Tibial artery (tissue), 4 donors: Measurements from ENCODE around the gene CCNA1.

Source experiments
- DNase-seq, 2 donors: peaks; one replicate each; pipeline ENCODE4 v3.0.0-alpha.2; 2019
- H3K27ac ChIP-seq, 2 donors: fragments of 200-600 bp; sonication (generic) in 1 of 2; 1 replicate in 1 of 2; 2 replicates in 1 of 2; pipeline ENCODE4 v1.5.1; 2018 to 2019; ENCODE audit warnings: mild to moderate bottlenecking in 1 of 2
- H3K27me3 ChIP-seq, 2 donors: fragments of 200-600 bp; sonication (generic) in 1 of 2; one replicate each; pipeline versions ENCODE4 v1.5.1 to v1.6.0; 2016 to 2019
- H3K36me3 ChIP-seq, 3 donors: fragments of 200-600 bp; sonication (generic) in 2 of 3; one replicate each; pipeline ENCODE4 v1.5.1; 2016 to 2019; ENCODE audit warnings: mild to moderate bottlenecking in 2 of 3
- H3K4me1 ChIP-seq, 4 donors: fragments of 200-600 bp; sonication (generic) in 2 of 4; 1 replicate in 3 of 4; 2 replicates in 1 of 4; pipeline ENCODE4 v1.5.1; 2016 to 2019
- H3K4me3 ChIP-seq, 2 donors: fragments of 200-600 bp; sonication (generic) in 1 of 2; 1 replicate in 1 of 2; 2 replicates in 1 of 2; pipeline ENCODE4 v1.5.1; 2018 to 2019; ENCODE audit warnings: mild to moderate bottlenecking in 2 of 2
- H3K9me3 ChIP-seq, 3 donors: fragments of 200-600 bp; sonication (generic) in 1 of 3; one replicate each; pipeline ENCODE4 v1.5.1; 2016 to 2019
- intact Hi-C: fragments of 100-400 bp; cut with DNase I; formaldehyde crosslinking; loops from one replicate; pipeline ENCODE4 v1.15.0; 2023; ENCODE audit warnings: low total_unique reads
- TF ChIP-seq, protein P1 (sequence below), 2 experiments: fragments of 200-600 bp in 1 of 2; fragments of 450-650 bp in 1 of 2; IDR thresholded peaks; one replicate each; pipeline ENCODE4 v1.5.1; 2017 to 2019; ENCODE audit warnings: antibody characterized with exemption in 2 of 2, mild to moderate bottlenecking in 1 of 2, moderate library complexity in 1 of 2

CCNA1 gene

DNA sequence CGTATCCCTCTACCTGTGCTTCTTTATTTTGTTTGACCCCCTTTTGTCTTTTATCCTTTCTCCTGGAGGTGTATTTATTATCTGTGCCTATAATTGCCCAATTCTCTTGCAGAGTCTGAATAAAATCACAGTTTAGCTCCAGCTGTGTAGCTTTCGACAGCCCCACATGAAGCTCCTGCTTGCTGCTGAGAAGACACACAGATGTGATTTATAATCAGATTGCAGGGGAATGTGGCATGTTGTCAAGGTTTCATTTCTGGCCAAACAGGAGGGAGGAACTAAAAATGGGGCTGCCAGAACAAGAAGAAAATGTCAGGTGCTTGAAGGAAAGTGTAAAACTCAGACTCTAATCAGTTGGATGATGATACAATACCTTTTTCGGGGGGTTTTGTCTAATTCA, 22.7 kb downstream of the CCNA1 start:
- Histone ChIP-seq H3K4me3 (no peak overlapping the region), H3K4me1 (no peaks in the 10 kb centered on the region), H3K27me3 (no peaks in the 10 kb centered on the region), H3K27ac (no peak overlapping the region), H3K9me3 (no peaks in the 10 kb centered on the region), H3K36me3 (no peaks in the 10 kb centered on the region)
- intact Hi-C loops = no loop called here
- DNase-seq = no peak
- TF ChIP-seq, protein P1, sequence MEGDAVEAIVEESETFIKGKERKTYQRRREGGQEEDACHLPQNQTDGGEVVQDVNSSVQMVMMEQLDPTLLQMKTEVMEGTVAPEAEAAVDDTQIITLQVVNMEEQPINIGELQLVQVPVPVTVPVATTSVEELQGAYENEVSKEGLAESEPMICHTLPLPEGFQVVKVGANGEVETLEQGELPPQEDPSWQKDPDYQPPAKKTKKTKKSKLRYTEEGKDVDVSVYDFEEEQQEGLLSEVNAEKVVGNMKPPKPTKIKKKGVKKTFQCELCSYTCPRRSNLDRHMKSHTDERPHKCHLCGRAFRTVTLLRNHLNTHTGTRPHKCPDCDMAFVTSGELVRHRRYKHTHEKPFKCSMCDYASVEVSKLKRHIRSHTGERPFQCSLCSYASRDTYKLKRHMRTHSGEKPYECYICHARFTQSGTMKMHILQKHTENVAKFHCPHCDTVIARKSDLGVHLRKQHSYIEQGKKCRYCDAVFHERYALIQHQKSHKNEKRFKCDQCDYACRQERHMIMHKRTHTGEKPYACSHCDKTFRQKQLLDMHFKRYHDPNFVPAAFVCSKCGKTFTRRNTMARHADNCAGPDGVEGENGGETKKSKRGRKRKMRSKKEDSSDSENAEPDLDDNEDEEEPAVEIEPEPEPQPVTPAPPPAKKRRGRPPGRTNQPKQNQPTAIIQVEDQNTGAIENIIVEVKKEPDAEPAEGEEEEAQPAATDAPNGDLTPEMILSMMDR (IDR thresholded peaks at IDR 0.05) = no peak

DNA sequence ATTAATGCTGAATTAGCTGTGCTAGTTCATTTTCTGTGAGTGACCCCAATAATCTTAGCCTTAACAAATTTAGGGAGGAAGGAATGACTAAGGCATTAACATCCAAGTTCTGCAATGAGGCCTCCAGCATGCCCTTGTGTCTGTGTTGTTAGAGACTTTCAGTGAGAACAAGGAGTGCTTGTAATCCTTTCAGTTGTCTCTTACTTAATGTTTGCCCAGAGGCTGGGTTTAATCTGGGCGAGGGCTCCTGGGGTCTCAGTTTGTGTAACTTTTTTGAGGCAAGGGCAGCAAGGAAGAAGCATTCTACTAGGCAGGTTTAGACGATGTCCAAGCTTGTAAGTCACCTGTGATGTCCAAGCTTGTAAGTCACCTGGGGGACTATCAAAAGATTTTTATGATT, 24.3 kb downstream of the CCNA1 start:
- no peak overlapping the region for H3K4me3 ChIP-seq
- no peak overlapping the region for H3K27ac ChIP-seq
- TF ChIP-seq, protein P1 (IDR thresholded peaks at IDR 0.05) = no peak
- no peaks in the 10 kb centered on the region for H3K27me3 ChIP-seq
- no peaks in the 10 kb centered on the region for H3K9me3 ChIP-seq
- no peaks in the 10 kb centered on the region for H3K36me3 ChIP-seq
- DNase-seq = no peak
- no peaks in the 10 kb centered on the region for H3K4me1 ChIP-seq
- intact Hi-C loops = no loop called here

DNA sequence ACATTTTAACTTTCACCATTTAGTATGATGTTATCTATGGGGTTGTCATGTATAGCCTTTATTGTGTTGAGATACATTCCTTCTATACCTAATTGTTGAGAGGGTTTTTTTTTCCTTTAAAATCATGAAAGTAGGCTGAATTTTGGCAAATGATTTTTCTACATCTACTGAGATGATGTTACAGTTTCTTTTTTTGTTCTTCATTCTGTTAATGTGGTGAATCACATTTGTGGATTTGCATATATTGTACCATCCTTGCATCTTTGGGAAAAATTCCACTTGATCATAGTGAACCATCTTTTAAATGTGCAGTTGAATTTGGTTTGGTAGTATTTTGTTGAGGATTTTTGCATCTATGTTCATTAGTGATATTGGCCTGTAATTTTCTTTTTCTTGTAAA, 29.2 kb downstream of the CCNA1 start:
- H3K4me1 ChIP-seq = no peaks in the 10 kb centered on the region
- no peaks in the 10 kb centered on the region for H3K9me3 ChIP-seq
- TF ChIP-seq, protein P1 (IDR thresholded peaks at IDR 0.05) = no peak
- no peaks in the 10 kb centered on the region for H3K27me3 ChIP-seq
- no peak overlapping the region for H3K27ac ChIP-seq
- intact Hi-C loops = no loop called here
- H3K4me3 ChIP-seq = no peak overlapping the region
- H3K36me3 ChIP-seq = no peaks in the 10 kb centered on the region
- DNase-seq = no peak

DNA sequence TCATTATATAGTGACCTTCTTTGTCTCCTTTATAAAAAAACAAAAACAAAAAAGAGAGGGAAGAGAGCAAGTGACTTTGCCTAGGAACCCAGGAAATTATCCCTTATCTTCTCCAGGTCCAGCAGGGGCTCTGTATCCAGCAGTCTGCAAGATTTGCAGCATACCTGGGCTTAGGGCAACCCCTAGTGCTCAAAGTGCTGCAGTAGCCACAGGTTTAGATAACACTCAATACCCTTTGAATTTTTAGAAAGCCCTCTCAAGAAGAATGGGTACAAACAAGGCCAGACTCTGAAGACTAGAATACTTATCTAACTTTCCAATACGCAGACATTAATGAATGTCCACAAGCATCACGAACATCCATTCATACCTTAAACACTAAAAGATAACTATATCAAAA, 43.2 kb downstream of the CCNA1 start:
- Histone ChIP-seq H3K27ac (no peak overlapping the region), H3K27me3 (no peaks in the 10 kb centered on the region), H3K4me1 (no peaks in the 10 kb centered on the region), H3K36me3 (no peaks in the 10 kb centered on the region), H3K4me3 (no peak overlapping the region), H3K9me3 (peaks cover 0 to 4% (median 4%) of the 10 kb centered on the region in 3 donors)
- intact Hi-C loops = no loop called here
- no peak for DNase-seq
- TF ChIP-seq, protein P1 (IDR thresholded peaks at IDR 0.05) = no peak

DNA sequence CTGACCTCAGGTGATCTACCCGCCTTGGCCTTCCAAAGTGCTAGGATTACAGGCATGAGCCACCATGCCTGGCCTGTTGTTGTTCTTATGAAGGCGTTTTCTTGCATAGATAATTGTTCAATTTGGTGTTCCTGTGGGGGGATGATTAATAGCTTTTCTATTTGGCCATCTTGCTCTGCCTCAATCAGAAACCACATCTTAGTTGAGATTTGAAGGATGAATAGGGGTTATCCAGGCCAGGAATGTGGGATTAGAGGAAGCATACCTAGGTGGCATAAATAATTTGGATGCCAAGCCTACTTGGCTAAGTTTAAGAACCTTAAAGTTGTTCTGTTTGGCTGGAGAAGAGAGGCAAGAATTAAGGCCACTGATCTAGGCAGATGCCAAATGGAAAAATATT, 44.4 kb downstream of the CCNA1 start:
- no peak for DNase-seq
- no peaks in the 10 kb centered on the region for H3K4me1 ChIP-seq
- TF ChIP-seq, protein P1 (IDR thresholded peaks at IDR 0.05) = no peak
- peaks cover 0 to 4% (median 4%) of the 10 kb centered on the region in 3 donors for H3K9me3 ChIP-seq
- H3K36me3 ChIP-seq = no peaks in the 10 kb centered on the region
- no peak overlapping the region for H3K27ac ChIP-seq
- H3K4me3 ChIP-seq = no peak overlapping the region
- H3K27me3 ChIP-seq = no peaks in the 10 kb centered on the region
- intact Hi-C loops = no loop called here
